Urinary bladder (tissue), 4 donors: ENCODE results near the gene TAS2R60. TPM values are rescaled to one million over a fixed set of nuclear protein-coding genes. Genes with fewer than 3 reads are reported as not detected.
"Not testable (repeated sequence)": the region's sequence is repeated elsewhere in the genome, so short reads cannot be mapped to it uniquely, and the experiment has no call there.

Source experiments
- DNase-seq: peaks from one replicate; pipeline ENCODE4 v3.0.0-alpha.2; 2015; ENCODE audit errors: extremely low spot score
- H3K27ac ChIP-seq: one replicate; pipeline ENCODE4 v1.5.1; 2013; ENCODE audit warnings: low read depth, mild to moderate bottlenecking, moderate library complexity
- H3K36me3 ChIP-seq: one replicate; pipeline ENCODE4 v1.6.1; 2013; ENCODE audit warnings: mild to moderate bottlenecking, moderate library complexity; ENCODE audit not compliant: insufficient read depth
- H3K4me1 ChIP-seq: one replicate; pipeline ENCODE4 v1.6.1; 2013; ENCODE audit warnings: mild to moderate bottlenecking, moderate library complexity; ENCODE audit not compliant: insufficient read depth
- H3K4me3 ChIP-seq: one replicate; pipeline ENCODE4 v1.5.1; 2013; ENCODE audit warnings: low read depth, low read length
- WGBS: extraction: QIAGEN DNeasy Blood & Tissue Kit; methylation state at CpG from one replicate; pipeline ENCODE4 v1.1.7; 2013; 5-methylcytosine and 5-hydroxymethylcytosine counted together
- polyA plus RNA-seq: library from polyadenylated mRNA; stranded (reverse); fragments of 200-250 nt; gene quantifications from one replicate; pipeline ENCODE4 v1.2.3, GENCODE V29; 2013
- total RNA-seq: library from RNA; depleted of rRNA; stranded (reverse); fragments of >200 nt; gene quantifications from one replicate; pipeline ENCODE4 v1.2.3, GENCODE V29; 2014
- donor health status: healthy with polysubstance abuse.
- donor health status: healthy.

The TAS2R60 gene
- total and polyA plus RNA-seq, 2 donors: 0.42 TPM; not detected in 1

DNA sequence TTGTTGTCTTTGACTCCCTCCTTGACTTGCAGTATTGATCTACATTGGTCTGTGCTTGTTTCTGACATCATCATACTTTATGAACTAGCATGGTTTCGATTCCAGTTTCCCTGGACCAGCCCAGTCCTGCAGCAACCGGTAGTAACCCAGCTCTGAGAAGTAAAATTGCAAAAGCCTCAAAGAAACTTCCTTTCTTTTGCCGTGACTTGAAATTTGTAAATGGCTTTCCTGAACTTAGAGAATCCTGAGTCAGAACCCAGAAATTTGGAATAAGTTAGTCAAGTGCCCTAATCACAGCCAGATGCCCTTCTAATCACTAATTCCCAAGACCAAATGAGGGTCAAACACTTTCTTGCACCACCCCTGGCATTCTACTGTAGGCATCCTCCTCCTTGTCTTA is 15.0 kb downstream of the TAS2R60 start:
- no peak for DNase-seq
- Histone ChIP-seq H3K4me3 (no peak overlapping the region), H3K4me1 (no peaks in the 10 kb centered on the region), H3K36me3 (no peaks in the 10 kb centered on the region), H3K27ac (no peak overlapping the region)
- 79% methylated on average over 3 of the region's 3 CpGs for WGBS

DNA sequence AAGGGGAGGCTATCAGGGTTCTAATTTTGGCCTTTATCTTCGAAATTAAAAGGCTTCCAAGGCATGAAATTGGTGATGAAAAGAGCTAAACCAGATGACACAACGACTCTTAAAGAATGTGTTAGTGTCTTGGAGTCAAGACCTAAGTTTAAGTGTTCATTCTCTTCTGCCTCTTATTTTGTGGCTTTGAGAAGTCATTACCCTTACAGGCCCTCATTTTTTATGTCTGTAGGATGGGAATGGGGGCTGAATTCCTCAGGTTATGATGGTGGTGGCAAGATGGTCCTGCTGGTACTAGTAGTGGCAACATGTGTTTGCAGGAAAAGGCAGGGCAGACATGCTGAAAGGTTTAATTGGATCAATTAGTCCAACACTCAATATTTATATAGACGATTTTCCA is 15.4 kb downstream of the TAS2R60 start:
- Histone ChIP-seq H3K4me1 (no peaks in the 10 kb centered on the region), H3K4me3 (no peak overlapping the region), H3K27ac (no peak overlapping the region), H3K36me3 (no peaks in the 10 kb centered on the region)
- WGBS: 61% methylated on average over 3 of the region's 3 CpGs
- DNase-seq: no peak

DNA sequence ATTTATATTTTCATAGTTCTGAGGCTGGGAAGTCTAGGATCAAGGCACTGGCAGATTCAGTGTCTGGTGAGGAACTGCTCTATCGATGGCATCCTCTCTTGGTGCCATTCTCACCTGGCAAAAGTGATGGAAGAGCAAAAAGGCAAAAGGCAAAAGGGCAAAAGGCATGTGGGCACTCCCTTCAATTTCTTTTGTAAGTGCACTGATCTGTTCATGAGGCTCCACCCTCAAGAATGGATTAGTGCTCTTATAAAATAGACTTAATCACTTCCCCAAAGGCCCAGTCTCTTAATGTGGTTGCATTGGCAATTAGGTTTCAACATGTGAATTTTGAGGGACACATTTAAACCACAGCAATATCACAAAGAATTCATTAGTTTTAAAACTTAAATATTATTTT is 16.1 kb downstream of the TAS2R60 start:
- WGBS: 90% methylated on average over 1 of the region's 1 CpG
- Histone ChIP-seq H3K27ac (no peak overlapping the region), H3K36me3 (no peaks in the 10 kb centered on the region), H3K4me1 (no peaks in the 10 kb centered on the region), H3K4me3 (no peak overlapping the region)
- DNase-seq: no peak

DNA sequence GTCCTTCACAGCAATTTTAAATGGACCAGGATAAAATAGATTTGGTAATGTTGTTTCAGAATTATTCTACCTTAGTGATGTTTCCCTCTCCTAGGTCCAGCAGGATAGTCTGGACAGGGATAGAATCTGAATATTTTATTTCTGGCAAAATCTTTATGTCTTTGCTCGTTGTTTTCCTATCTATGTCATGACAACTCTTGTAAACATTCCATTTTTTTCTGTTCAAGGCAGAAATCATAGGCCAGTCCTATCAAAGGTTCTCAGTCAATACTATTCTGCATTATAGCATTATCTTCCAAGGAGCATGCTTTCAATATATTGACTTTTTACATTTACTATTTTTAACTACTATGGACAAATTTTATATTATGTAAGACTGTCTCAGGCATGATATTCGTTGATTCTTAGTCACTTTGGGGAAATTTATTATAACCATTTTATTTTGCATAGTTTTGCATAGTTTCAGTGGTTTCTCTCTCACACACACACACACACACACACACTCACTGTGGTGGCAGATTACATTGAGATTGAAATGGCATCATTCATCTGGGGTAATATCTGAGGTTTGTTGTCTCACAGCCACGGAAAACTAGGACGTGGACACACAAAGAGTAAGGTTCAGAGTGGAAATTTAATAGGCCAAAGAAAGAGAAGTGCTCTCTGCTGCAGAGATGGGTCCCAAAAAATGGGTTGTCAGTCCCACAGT is 17.2 kb downstream of the TAS2R60 start:
- 62% methylated on average over 4 of the region's 4 CpGs for WGBS
- Histone ChIP-seq H3K4me1 (no peaks in the 10 kb centered on the region), H3K27ac (no peak overlapping the region), H3K36me3 (no peaks in the 10 kb centered on the region), H3K4me3 (no peak overlapping the region)
- no peak for DNase-seq

DNA sequence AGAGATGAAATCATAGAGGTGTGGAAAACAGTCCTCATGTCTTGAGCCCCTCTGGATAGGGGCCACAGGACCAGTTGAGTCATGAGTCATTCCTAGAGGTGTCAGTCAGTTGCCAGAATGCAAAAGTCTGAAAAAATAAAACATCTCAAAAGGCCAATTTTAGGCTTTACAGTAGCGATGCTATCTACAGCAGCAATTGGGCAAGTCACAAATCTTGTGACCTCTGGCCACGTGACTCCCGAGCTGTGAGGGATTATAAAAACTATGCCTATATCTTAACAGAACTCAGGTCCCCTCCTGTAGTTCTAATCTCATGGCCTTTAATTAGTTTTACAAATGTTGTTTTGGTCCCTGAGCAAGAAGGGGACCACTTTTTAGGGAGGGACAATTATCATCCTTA is 18.8 kb downstream of the TAS2R60 start:
- no peak overlapping the region for H3K4me3 ChIP-seq
- WGBS: 86% methylated on average over 3 of the region's 3 CpGs

DNA sequence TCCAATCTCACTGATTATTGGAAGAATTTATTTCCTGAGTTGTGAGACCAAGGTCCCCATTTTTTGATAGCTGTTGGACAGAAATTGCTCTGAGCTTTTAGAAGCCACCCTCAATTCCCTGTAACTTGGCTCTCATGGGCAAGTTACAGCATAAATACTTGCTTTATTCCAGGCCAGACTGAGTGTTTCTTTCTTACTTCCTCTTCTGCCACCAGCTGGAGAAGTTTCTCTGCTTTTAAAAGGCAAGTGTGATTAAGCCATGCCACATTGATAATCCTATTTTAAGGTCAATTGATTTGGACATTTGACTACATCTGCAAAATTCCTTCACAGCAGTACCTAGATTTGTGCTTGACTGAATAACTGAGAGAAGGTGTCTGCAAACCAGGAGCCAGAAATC is 20.3 kb downstream of the TAS2R60 start:
- no peak for DNase-seq
- no peaks in the 10 kb centered on the region for H3K36me3 ChIP-seq
- H3K4me1 ChIP-seq: no peaks in the 10 kb centered on the region
- no peak overlapping the region for H3K27ac ChIP-seq
- H3K4me3 ChIP-seq: no peak overlapping the region

More for the DNA sequence above, 18.8 kb downstream of the TAS2R60 start:
- Histone ChIP-seq H3K27ac (no peak overlapping the region), H3K36me3 (no peaks in the 10 kb centered on the region), H3K4me1 (no peaks in the 10 kb centered on the region)
- DNase-seq: no peak

DNA sequence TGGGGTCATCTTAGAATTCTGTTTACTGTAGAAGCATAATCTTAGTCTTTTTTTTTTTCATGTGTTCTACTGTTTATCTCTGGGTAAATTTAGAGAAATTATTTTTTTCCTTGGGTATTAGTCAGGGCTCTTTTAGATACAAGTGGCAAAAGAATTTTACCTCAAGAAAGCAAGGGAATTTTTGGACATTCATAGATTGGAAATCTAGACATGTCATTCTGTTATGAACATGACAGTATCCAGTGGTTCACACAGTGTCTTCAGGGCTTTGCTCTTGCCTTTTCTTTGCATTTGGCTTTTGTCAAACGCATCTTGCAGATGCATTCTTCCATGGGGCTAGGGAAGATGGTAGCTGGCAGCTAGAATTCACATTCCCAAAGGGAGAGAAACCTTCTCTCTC is 20.7 kb downstream of the TAS2R60 start:
- no peak overlapping the region for H3K27ac ChIP-seq
- H3K4me1 ChIP-seq: no peaks in the 10 kb centered on the region
- 71% methylated on average over 1 of the region's 1 CpG for WGBS
- H3K4me3 ChIP-seq: no peak overlapping the region
- H3K36me3 ChIP-seq: no peaks in the 10 kb centered on the region
- DNase-seq: no peak

DNA sequence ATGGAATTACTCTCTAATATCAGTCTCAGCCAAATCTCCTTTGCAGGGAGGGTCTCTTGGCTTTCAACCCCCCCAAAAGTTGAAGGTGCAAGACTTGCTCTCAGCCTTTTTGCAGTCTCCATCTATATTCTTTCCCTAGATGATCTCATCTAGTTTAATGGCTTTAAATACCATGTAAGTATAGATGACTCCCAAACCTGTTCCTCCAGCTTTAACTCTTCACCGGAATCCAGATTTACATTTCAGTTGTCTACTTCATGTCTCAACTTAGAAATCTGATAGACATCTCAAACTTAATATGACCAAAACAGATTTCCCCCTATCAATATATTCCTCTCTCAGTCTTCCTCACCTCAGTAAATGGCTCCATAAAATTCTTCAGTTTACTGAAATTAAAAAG is 24.5 kb downstream of the TAS2R60 start:
- 89% methylated on average over 1 of the region's 1 CpG for WGBS
- Histone ChIP-seq H3K27ac (no peak overlapping the region), H3K36me3 (no peaks in the 10 kb centered on the region), H3K4me3 (no peak overlapping the region), H3K4me1 (no peaks in the 10 kb centered on the region)
- DNase-seq: no peak

DNA sequence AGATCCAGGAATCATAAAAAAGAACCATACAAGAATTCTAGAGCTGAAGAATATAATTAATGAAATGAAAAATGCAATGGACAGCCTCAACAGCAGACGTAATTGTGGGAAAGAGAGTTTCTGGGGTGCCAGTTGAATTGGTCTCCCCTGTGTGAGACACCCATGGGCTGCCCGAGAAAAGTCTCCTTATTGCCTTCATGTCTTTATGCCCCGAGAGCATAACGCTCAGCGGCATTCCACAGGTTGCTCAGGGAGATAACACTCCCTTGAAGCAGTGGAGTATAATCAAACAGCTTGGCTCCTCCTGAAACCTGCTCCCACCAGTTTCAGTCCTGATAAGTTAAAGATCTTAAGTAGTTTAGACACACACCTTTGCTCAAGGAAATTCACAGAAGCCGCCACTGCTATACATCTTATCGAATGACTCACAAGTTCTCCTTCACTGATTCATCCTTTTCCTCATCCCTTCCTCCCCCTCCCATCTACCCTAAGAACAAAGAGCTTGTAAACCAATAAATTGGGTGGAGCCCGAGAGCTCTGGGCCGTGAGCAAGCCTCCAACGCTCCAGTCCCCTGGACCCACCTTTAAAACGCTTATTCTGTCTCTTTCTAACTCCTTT is 28.9 kb downstream of the TAS2R60 start:
- H3K36me3 ChIP-seq, H3K4me3 ChIP-seq, DNase-seq, H3K27ac ChIP-seq, H3K4me1 ChIP-seq: not testable (repeated sequence)
- WGBS: 76% methylated on average over 11 of the region's 11 CpGs

DNA sequence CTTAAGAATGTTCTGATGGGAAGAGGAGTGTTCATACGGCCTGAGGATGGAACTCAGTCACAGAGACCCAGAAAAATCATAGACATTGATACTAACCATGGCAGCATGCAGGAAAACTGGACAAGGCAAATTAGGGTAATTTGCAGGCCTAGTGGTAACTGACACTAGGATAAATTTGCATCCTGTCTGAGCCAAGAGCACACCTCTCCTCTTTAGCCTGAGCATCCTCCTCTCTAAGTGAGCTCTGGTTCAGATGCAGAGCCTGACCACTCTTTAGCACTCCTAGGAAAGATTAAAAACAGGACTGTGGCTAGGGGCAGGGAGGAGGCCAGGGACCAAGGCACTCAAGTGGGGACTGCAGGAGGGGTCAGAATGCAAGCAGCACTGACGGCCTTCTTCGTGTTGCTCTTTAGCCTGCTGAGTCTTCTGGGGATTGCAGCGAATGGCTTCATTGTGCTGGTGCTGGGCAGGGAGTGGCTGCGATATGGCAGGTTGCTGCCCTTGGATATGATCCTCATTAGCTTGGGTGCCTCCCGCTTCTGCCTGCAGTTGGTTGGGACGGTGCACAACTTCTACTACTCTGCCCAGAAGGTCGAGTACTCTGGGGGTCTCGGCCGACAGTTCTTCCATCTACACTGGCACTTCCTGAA is 34.4 kb downstream of the TAS2R60 start, which contains the start of gene TAS2R41:
Gene TAS2R41, plus strand, starts transcription at position 373 of the 650 bp plus-strand sequence. Its CDS starts 0 bp downstream, at position 373.
- Histone ChIP-seq H3K4me1 (no peaks in the 10 kb centered on the region), H3K4me3 (no peak within 1 kb of the TSS), H3K27ac (no peak within 1 kb of the TSS), H3K36me3 (no peaks in the 10 kb centered on the region)
- no peak for DNase-seq
- WGBS: 70% methylated on average over 10 of the region's 10 CpGs

DNA sequence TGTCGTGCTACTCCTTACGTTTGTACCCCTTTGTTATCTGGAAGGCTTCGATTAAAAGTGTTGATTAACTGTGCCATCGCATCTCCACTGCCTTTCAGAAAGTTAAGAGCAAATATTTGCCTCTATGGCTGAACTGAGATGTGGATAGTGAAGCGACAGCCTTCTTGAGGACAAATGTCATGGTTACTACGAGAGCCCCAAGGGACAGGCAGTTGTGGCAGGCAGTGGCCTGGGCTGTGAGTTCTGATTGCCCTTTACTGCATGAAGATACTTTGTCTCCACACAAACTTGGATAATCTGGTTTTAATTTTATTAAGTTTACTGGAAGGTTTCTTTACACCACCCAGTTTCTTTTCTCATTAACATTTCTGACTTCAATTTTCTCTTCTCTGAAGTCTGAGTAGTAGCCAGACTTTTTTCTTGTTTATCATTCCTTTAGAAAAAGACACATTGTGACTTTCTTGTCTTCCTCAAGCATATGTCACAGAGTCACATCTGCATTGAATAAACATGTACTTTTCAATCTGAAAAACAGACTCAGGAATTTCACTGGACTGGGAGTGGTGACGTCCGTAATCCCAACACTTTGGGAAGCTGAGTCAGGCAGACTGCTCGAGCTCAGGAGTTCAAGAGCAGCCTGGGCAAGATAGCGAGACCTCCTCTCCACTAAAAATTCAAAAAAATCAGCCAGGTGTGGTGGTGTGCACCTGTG is 36.0 kb downstream of the TAS2R60 start:
- no peaks in the 10 kb centered on the region for H3K36me3 ChIP-seq
- no peak overlapping the region for H3K4me3 ChIP-seq
- DNase-seq: no peak
- WGBS: 68% methylated on average over 10 of the region's 10 CpGs
- no peaks in the 10 kb centered on the region for H3K4me1 ChIP-seq
- H3K27ac ChIP-seq: no peak overlapping the region

DNA sequence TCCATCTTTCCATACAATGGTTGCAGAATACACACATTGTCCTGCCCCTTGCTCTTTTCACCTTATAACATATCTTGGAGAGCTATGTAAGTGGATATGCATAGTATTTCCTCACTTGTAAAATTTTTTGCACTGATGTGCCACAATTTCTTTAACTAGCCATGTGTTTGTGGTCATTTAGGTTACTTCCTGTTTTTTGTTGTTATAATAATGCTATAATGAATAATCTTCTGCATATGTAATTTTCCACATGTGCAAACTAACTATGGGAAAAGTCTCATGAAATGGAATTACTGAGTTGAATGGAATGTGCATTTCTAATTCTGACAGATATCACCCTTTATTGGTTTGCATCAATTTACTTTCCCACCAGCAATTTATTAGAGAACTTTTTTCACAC is 37.2 kb downstream of the TAS2R60 start:
- DNase-seq: no peak
- Histone ChIP-seq H3K4me3 (no peak overlapping the region), H3K36me3 (no peaks in the 10 kb centered on the region), H3K27ac (no peak overlapping the region), H3K4me1 (no peaks in the 10 kb centered on the region)

DNA sequence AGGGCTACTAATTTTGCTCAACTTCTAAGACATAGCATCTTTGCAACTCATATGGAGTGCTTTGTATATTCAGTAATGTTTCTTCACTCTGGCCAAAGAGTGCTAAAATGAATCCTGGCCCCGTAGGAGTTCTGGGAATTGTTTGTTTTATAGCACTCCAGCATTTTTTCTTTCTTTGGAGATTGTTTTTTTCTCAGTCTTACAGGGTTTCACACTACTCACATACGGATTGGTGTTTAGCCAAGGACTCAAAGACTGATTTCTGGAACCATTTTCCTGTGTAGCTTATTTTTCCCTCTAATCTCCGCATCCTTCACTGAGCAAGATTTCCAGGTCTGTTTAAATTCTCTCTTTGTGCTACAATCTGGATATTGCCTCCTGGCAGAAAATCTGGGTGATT is 40.9 kb downstream of the TAS2R60 start:
- no peaks in the 10 kb centered on the region for H3K36me3 ChIP-seq
- DNase-seq: no peak
- no peak overlapping the region for H3K4me3 ChIP-seq
- H3K27ac ChIP-seq: no peak overlapping the region
- 37% methylated on average over 3 of the region's 3 CpGs for WGBS
- no peaks in the 10 kb centered on the region for H3K4me1 ChIP-seq

DNA sequence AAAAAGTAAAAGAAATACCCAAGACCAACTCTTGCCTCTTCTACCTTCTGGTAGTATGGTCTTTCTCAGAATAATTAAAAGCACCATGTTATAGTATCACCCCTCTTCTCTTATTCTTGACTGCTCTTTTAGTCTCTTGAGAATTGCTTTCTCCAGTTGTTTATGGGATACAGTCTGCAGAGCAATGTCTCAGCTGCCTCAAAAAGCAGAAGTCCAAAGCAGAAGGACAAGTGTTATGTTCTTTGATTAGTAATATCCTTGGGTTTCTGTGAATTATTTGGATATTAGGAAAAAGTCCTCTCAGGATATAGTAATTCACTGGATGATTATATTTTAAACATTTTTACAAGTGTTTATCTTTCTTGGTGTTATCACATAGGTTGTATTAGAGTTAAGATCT is 41.8 kb downstream of the TAS2R60 start:
- H3K4me1 ChIP-seq: no peaks in the 10 kb centered on the region
- DNase-seq: no peak
- H3K27ac ChIP-seq: no peak overlapping the region
- no peak overlapping the region for H3K4me3 ChIP-seq
- H3K36me3 ChIP-seq: no peaks in the 10 kb centered on the region
